ENCODE results near the gene DPP6.

DPP6 gene

GRCh38 chr7:154253810-154254209, 201.6 kb downstream of the DPP6 start:
- DNase-seq: no peak

GRCh38 chr7:154255324-154255723, 203.1 kb downstream of the DPP6 start:
- DNase-seq: no peak

GRCh38 chr7:154256150-154256549, 204.0 kb downstream of the DPP6 start:
- no peak for DNase-seq

DNA sequence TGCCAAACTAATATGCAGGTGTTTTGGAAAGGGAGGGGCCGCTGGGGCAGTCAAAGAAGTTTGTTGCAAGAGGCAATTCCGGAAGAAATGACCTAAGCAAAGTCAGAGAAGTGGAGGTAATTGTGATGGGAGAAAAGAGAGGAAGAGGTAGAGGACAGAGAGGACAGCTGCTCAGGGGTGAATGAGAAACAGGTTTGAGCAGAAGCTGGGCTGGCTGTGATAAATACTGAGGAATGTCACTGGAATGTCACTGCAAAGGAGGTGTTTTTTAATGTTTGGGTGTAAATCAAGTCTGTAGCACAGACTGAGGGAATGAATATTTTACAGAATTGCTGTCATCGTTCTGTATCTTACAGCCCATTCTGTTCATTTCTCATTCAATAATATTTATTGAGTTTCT, 207.2 kb downstream of the DPP6 start:
- DNase-seq: no peak

- DNase-seq: no peak
Observed at GRCh38 chr7:154287356-154287755, 235.2 kb downstream of the DPP6 start.

- DNase-seq: no peak
Observed at GRCh38 chr7:154289119-154289518, 236.9 kb downstream of the DPP6 start.

DNA sequence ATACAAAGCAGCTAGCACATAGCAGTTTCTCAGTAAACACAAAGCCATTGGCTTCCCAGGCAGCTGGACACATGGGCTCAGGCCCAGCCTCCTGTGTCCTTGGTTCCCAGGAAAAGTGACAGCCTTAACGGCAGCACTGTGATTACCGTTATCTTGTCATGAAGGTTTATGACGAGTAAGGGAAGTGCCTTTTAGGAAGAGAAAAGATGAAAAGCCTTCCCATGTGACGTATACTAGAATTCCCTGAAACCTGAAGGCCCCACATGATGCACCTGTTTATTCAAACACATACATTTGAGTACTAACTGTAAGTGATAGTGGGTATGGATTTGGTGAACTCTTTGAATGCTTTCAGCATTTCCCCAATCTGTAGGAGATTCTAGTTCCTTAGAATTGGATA, 244.2 kb downstream of the DPP6 start:
- DNase-seq: no peak

- DNase-seq: no peak
Observed at GRCh38 chr7:154299736-154300135, 247.5 kb downstream of the DPP6 start.

DNA sequence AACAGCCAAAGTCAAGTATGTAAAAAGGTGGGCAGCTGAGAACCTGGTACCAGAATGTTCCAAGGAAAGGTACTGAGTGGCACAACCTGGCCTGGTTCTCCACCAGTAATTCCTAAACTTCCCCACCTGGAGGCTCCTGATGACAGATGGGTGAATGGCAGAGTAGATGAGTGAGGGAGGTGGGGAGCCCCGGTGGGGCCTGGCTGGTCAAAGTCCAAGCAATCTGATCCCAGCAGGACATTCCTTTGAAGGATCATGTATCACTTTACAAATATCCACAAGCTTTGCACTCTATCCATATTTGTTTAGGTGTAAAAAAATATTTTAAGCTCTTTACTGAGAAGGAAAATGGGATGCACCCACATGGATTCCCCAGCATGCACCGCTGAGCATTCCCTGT, 250.2 kb downstream of the DPP6 start:
- DNase-seq: no peak

DNA sequence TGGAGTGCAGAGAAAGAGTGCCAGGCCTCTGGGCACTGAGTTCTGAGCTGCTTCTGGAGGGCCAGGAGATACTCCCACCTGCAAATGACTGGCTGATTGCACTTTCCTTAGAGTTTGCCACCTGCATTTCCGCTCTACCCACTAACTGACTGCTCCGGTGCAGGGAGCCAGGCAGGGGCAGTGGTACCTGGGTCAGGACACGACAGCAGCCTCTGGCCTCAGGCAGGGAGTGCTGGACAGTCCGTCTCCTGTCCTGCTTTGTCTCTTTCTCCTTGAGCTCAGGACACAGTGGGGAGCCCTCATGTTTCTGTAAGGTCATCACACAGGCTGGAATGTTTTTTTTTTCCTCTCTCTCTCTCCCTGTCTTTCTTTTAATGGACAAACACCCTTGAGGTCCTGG, 252.0 kb downstream of the DPP6 start:
- DNase-seq: no peak

DNA sequence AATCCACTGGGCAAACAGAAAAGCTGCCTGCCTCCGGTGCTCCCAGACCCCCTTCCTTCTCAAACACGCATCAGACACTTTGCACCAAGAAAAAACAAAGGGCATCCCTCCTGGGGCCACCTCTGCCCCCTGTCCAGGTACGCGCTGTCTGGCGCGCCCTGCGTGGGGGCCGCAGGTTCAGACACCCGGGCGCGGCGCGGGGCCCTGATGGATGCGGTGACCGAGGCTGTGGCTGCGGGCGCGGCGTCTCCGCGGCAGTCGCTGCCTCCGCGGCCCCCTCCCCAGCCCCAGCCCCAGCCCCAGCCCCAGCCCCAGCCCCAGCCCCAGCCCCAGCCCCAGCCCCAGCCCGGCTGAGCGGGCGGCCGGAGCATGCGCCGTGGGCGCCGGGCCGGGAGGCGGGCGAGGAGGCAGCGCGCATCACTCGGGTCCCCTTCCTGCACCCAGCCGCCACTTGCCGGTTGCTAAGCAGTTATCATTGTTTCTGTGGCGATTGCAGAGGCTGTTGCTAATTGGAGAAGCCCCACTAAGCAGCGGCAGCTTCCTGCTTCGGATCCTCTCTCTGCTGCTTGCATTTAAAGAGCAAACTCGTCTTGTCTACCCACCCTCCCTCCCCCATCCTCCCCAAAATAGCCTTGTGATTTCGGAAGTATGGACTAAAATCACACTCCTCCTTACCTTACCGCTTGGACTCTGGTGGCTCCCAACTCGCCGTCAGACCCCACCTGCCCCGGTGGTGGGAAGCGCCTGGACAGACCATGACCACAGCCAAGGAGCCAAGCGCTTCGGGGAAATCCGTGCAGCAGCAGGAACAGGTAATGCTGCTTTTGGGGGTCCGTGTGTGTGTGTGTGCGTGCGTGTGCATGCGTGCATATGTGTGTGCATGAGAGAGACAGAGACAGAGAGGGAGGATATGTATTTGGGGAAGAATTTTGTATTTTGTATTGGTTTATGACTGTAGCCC, 252.8 kb downstream of the DPP6 start:
- DNase-seq: no peak

GRCh38 chr7:154306036-154306435, 253.8 kb downstream of the DPP6 start:
- no peak for DNase-seq

DNA sequence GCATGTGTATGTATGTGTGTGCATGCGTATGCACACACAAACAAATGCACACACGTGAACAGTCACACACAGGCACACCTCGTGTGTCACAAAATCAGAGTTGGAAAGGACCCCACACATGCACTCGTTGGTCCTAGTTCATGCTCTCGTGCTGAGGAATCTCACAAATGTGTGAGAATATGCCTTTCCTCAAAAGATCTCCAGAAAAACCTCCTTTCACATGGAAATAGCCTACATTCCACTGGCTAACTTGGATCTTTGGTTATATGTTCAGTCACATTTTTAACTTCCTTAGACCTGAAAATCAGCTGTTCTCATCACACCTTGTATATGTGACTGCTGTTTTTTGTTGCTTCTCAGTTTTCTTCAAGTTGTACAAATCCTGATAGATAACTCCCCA, 256.7 kb downstream of the DPP6 start:
- no peak for DNase-seq

- DNase-seq: no peak
Observed at GRCh38 chr7:154310114-154310513, 257.9 kb downstream of the DPP6 start.

DNA sequence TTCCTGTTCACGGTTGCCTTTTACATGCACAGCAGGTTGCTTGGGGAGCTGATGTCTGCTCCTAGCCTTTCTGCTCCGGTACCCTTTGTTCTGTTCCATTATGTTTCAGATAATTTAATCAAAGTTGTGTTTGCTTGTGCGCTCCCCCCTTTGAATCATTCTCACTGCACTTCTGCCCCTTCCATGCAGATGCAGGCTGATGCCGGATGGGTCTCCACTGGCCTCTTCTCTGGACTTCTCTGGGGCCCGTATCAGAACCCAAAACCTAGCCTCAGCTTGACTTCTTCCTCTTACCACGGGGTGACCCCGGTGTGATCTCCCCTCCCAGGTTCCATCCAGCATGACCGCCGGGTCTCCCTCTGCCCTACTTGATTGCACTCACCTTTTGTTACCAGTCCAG, 272.0 kb downstream of the DPP6 start:
- no peak for DNase-seq

- no peak for DNase-seq
Observed at GRCh38 chr7:154326421-154326820, 274.2 kb downstream of the DPP6 start.

GRCh38 chr7:154330318-154330717, 278.1 kb downstream of the DPP6 start:
- no peak for DNase-seq

DNA sequence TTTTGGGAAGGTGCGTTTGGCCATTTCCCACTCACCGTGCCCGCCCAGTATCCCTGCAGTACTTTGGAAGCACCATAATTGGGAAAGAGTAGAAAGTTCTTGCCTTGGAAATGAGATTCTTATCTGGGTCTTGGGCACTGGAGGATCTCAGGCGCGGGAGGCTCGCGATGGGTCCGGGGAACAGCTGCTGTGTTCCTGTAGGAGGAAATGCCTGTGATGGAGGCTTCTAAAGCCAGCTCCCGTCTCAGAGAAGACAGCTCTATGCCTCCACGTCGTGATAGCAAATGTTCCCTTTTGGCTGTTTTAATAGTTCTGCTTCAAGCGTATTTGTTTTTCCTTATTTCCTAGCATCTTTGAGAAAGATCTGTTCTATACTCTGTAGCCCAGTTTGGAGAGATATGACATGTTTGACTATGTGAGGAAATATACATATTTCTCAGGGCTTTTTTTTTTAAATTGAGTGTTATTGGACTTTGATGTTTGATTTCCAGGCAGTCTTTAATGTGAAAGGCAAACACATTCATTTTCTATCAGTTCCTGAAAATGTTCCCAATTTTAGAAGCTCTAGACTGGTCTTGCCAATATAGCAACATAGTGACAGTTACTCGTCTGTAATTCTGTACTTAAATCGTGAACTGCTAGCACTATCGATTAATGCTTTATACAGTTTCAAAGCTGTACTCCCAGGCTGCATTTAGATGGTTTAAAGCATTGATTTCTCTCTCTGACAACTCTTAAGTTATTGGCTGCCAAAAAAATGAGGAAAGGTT, 280.8 kb downstream of the DPP6 start:
- DNase-seq: no peak

DNA sequence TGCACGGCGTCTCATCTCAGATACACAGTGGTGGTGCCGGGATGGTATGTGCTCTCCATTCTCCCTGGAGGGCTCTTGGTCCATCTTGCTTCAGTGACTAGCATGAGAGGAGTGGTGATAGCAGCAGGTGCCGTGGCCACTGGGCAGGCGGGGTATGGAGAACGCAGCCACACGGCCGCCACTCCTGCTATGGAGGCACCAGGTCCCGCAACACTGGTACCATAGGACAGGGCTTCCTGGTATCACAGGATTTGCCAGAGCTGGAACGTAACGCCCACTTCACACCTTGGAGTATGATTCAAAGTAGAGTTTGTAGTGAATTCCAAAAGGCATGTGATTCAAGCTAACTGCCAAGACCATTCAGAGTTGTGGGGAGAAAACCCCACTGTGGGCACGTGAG, 284.1 kb downstream of the DPP6 start:
- no peak for DNase-seq

DNA sequence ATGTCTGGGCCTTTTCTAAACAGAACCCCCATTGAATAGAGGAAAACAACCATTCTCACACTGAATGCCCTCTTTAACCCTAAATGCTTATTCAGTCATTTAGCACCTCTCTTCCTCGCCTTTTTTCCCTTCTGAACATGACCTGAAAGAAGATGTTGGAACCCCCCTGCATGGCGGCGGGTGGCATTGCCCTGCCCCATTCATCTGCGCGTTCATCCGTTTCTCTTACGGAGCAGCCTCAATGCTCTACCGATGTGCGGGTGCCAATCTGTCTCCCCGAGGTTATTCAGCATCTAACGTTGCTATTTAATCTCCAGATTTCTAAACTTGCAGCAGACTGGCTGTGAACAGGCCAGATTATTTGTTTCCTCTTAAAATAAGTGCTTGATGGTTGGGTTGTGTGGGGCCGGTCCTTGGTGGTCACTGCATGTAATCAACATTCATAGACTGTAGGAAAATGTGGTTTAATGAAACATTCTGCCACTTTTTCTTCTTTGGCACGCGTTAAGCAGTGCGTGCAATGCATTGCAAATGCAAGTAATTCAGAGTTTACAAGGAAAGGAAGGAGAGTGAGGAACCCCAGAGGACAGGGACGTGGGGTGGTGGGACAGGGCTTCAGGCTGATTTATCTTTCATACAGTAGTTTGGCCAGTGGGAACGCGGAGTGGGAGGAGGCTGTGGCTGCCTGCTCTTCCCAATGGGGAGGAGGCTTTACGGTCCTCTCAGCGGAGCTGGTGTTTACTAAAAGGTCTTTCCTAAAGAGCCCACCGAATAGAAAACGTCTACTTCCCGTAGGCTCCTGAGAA, 286.7 kb downstream of the DPP6 start:
- DNase-seq: no peak

DNA sequence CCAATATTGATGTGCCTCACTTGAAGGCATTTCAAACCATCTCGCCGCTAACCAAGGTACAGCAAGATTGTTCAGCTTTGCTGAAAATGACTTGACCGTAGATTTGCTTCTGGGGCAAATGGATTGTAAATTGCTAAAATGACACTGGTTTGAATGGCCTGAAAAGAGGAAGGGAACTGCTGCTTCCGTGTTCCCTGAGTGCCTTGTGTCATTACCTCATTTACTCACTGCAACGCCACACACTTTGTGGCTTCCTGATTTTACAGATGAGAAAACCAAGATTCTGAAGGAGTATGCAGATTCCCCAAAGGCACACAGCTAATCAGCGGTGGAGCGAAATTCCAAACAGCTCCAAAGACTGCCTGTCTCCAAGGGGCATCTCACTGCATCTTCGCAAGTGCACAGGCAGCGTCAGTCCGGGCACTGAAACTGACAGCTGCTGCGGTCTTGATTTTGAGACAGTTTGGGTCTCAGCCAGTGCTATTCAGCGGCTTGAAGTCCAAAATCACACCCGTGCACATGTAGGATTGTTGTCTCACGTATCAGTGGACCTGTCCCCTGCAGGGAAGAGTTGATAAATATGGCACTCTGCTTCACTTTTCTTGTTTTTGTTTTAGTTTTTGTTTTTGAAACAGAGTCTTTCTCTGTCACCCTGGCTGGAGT, 290.9 kb downstream of the DPP6 start:
- no peak for DNase-seq

DNA sequence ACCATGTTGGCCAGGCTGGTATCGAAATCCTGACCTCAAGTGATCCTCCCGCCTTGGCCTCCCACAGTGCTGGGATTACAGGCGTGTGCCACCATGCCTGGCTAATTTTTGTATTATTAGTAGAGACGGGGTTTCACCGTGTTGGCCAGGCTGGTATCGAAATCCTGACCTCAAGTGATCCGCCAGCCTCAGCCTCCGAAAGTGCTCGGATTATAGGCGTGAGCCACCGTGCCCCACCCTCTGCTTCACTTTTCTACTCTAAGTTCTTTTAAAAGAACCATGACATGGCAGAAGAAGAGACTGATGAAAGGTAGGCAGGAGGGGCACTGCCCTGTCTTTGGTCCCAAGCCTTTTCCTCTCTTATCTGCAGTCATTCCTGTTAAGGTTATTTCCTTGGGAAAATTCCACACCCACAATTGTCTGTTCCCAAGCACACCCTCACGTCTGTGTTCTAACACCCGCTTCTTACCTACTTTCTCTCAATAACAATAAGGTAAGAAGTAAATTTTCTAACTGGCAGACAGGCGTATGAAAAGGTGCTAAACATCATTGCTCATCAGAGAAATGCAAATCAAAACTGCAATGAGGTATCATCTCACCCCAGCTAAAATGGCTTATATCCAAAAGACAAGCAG, 291.7 kb downstream of the DPP6 start:
- DNase-seq: no peak

All from suppressor macrophage treated with lipopolysaccharide for 4 hours (primary cell).